GM12891 (cell line): ENCODE measurements around the gene RPL10A.

Experiments
- POLR2A ChIP-seq: IDR thresholded peaks from 2 replicates; pipeline ENCODE4 v1.6.1; 2011; ENCODE audit warnings: low read depth, low read length, control low read depth
- POU2F2 ChIP-seq: IDR thresholded peaks from 2 replicates; pipeline ENCODE4 v1.6.1; 2011; ENCODE audit warnings: low read depth, mild to moderate bottlenecking, control low read depth, low read length, moderate library complexity

- TF ChIP-seq POLR2A (no peak), POU2F2 (no peak)
These were observed 13.7 kb upstream of the RPL10A start for GRCh38 chr6:35454391-35455110.
